Endothelial cell of umbilical vein (primary cell): ENCODE measurements around the gene GAGE12E. TPM values are rescaled to one million over a fixed set of nuclear protein-coding genes. Genes with fewer than 3 reads are reported as not detected.

Source experiments
- polyA plus RNA-seq, 4 experiments: library from polyadenylated mRNA; depleted of rRNA in 3 of 4; stranded (reverse) in 3 of 4; unstranded in 1 of 4; fragments of >200 nt; gene quantifications; 2 replicates each; pipeline versions ENCODE4 v1.2.1 to v1.2.3, GENCODE V29; 2011 to 2012; ENCODE audit warnings: missing spikeins in 1 of 4
- small RNA-seq: library from RNA; depleted of rRNA; stranded (forward); fragments of <200 nt; gene quantifications from one replicate; pipeline ENCODE3, GENCODE V24; 2012; ENCODE audit warnings: low replicate concordance, low read depth; ENCODE audit not compliant: insufficient read depth, insufficient read length
- total RNA-seq: library from RNA; stranded (reverse); gene quantifications from 2 replicates; pipeline ENCODE4 v1.2.3, GENCODE V29; 2021

The GAGE12E gene
- total and polyA plus RNA-seq, 2 donors (not counting 3 experiments of a cell fraction or from before 2014, with no cell fraction given): not detected

Small RNA genes within 50 kb of the gene (small RNA-seq; reads per million reads assigned to genes)
- not detected for gene GAGE12B

Other genes starting within 250 kb of the GAGE12E start
- gene GAGE10, start 247.6 kb upstream of the GAGE12E start, total RNA-seq: not detected in 2 replicates
- not detected in 2 replicates for gene GAGE10, start 247.6 kb upstream of the GAGE12E start, polyA plus RNA-seq
- gene GAGE12J, start 229.3 kb upstream of the GAGE12E start, total RNA-seq: not detected in 2 replicates
- not detected in 2 replicates for gene GAGE12J, start 229.3 kb upstream of the GAGE12E start, polyA plus RNA-seq
- gene GAGE13, start 219.7 kb upstream of the GAGE12E start, total RNA-seq: not detected in 2 replicates
- not detected in 2 replicates for gene GAGE13, start 219.7 kb upstream of the GAGE12E start, polyA plus RNA-seq
- not detected in 2 replicates for gene GAGE12C, start 19.1 kb upstream of the GAGE12E start, total RNA-seq
- gene GAGE12C, start 19.1 kb upstream of the GAGE12E start, polyA plus RNA-seq: not detected in 2 replicates
- not detected in 2 replicates for gene GAGE12D, start 9.6 kb upstream of the GAGE12E start, total RNA-seq
- gene GAGE12D, start 9.6 kb upstream of the GAGE12E start, polyA plus RNA-seq: not detected in 2 replicates
- not detected in 2 replicates for gene GAGE12F, start 9.6 kb downstream of the GAGE12E start, total RNA-seq
- not detected in 2 replicates for gene GAGE12F, start 9.6 kb downstream of the GAGE12E start, polyA plus RNA-seq
- gene GAGE12G, start 19.1 kb downstream of the GAGE12E start, total RNA-seq: not detected in 2 replicates
- not detected in 2 replicates for gene GAGE12G, start 19.1 kb downstream of the GAGE12E start, polyA plus RNA-seq
- gene GAGE12H, start 28.7 kb downstream of the GAGE12E start, total RNA-seq: not detected in 2 replicates
- not detected in 2 replicates for gene GAGE12H, start 28.7 kb downstream of the GAGE12E start, polyA plus RNA-seq
- not detected in 2 replicates for gene GAGE2A, start 38.2 kb downstream of the GAGE12E start, total RNA-seq
- not detected in 2 replicates for gene GAGE2A, start 38.2 kb downstream of the GAGE12E start, polyA plus RNA-seq
- not detected in 2 replicates for gene GAGE1, start 47.7 kb downstream of the GAGE12E start, total RNA-seq
- gene GAGE1, start 47.7 kb downstream of the GAGE12E start, polyA plus RNA-seq: not detected in 2 replicates
- gene PAGE1, start 144.7 kb downstream of the GAGE12E start, total RNA-seq: not detected in 2 replicates
- not detected in 2 replicates for gene PAGE1, start 144.7 kb downstream of the GAGE12E start, polyA plus RNA-seq